GM18502 (cell line): ENCODE measurements around the gene CCDC59.

Source experiments
- ATAC-seq: cut with Tn5 transposase; IDR thresholded peaks from one replicate; pipeline ENCODE4 v1.9.1; 2021; ENCODE audit warnings: mild to moderate bottlenecking; ENCODE audit not compliant: unreplicated experiment, poor library complexity

CCDC59 gene

DNA sequence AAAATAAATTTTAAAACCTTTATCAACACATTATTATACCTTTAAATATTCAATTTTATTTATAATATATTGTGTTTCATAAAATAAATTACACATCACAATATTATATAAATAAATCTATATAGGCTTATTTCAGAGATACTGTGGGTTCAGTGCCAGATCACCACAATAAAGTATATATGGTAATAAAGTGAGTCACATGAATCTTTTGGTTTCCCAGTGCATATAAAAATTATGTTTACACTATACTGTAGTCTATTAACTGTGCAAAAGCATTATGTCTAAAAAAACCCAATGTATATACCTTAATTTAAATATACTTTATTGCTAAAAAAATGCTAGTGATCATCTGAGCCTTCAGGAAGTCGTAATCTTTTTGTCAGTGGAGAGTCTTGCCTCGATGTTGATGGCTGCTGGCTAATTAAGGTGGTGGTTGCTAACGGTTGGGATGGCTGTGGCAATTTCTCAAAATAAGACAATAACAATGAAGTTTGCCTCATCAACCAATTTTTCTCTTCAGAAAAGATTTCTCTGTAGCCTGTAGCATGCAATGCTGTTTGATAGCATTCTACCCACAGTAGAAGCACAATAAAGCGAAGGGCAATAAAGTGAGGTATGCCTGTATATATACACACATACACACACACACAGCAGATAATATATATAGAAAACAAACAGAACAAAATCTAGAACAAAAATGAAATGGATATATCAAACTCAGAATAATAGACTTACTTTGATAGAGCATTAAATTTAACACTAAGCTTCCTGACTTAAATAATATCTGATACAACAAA lies 32.4 kb downstream of the CCDC59 start:
- ATAC-seq: no peak

DNA sequence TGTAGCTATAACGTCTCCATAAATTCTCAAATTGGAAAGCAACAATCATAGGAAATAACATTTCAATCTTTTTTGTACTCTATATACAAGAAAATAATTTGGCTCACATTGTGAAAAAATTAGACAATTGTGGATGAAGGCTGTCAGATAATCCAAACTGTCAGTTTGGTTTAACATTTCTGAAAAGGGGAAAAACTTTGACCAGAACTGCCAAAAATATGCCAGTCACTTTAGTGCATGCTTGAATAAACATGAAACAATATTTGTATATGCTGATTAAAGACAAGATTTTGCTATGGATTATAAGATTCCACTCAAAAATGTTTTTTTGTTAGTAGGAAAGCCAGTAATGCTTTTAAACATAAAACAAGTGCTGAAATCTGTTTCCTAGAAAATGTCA lies 38.9 kb downstream of the CCDC59 start:
- no peak for ATAC-seq

DNA sequence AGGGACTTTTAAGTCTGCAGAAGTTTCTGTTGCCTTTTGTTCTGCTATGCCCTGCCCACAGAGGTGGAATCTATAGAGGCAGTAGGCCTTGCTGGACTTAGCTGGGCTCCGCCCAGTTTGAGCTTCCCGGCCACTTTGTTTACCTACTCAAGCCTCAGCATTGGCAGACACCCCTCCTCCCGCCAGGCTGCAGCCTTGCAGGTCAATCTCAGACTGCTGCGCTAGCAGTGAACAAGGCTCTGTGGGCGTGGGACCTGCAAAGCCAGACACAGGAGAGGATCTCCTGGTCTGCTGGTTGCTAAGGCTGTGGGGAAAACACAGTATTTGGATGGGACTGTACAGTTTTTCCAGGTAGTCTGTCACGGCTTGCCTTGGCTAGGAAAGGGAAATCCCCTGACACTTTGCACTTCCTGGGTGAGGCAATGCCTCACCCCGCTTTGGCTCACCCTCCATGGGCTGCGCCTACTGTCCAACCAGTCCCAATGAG lies 43.7 kb downstream of the CCDC59 start:
- no peak for ATAC-seq
